SU-DHL-6 (cell line): Measurements from ENCODE around the gene ACSS2.

Source experiments
- H2AFZ ChIP-seq: fragments of 200-600 bp; sonication (generic); 2 replicates; pipeline ENCODE4 v1.6.1; 2014; ENCODE audit warnings: low read depth, mild to moderate bottlenecking, moderate library complexity, mixed read lengths, antibody characterized with exemption, low read length; ENCODE audit not compliant: severe bottlenecking
- H3F3A ChIP-seq: fragments of 200-600 bp; shearing (Covaris generic); 2 replicates; pipeline ENCODE4 v1.6.0; 2016; ENCODE audit warnings: antibody characterized with exemption, mild to moderate bottlenecking; ENCODE audit not compliant: insufficient read depth
- H3K27ac ChIP-seq: fragments of 200-600 bp; sonication (generic); 2 replicates; pipeline ENCODE4 v1.5.1; 2016; ENCODE audit warnings: low read depth, mild to moderate bottlenecking, low read length, moderate library complexity, mixed read lengths
- H3K27me3 ChIP-seq: fragments of 200-600 bp; sonication (generic), shearing (Covaris generic); 2 replicates; pipeline ENCODE4 v1.6.0; 2014; ENCODE audit warnings: mild to moderate bottlenecking, low read length
- H3K36me3 ChIP-seq: fragments of 200-600 bp; sonication (generic); 2 replicates; pipeline ENCODE4 v1.6.1; 2014; ENCODE audit warnings: mild to moderate bottlenecking, low read length, mixed read lengths
- H3K4me2 ChIP-seq: fragments of 300-600, 200-600 bp; shearing (Covaris generic), sonication (generic); 2 replicates; pipeline ENCODE4 v1.6.0; 2014; ENCODE audit warnings: low read length, low read depth, mild to moderate bottlenecking; ENCODE audit not compliant: poor library complexity, severe bottlenecking
- H3K4me3 ChIP-seq: fragments of 200-600 bp; sonication (generic); 2 replicates; pipeline ENCODE4 v1.5.1; 2014; ENCODE audit warnings: antibody characterized with exemption, low read length, mild to moderate bottlenecking, mixed read lengths; ENCODE audit not compliant: insufficient read depth, poor library complexity, severe bottlenecking
- H3K79me2 ChIP-seq: fragments of 200-600 bp; sonication (generic); 2 replicates; pipeline ENCODE4 v1.6.1; 2014; ENCODE audit warnings: mild to moderate bottlenecking, low read length, moderate library complexity; ENCODE audit not compliant: insufficient read depth
- H3K9ac ChIP-seq: fragments of 200-600 bp; sonication (generic); 2 replicates; pipeline ENCODE4 v1.7.0; 2014; ENCODE audit warnings: mild to moderate bottlenecking, low read length
- H3K9me2 ChIP-seq: fragments of 200-600 bp; sonication (generic); replicated peaks from 2 replicates; pipeline ENCODE4 v1.6.1; 2014; ENCODE audit warnings: low read length; ENCODE audit not compliant: insufficient read depth
- H3K9me3 ChIP-seq: fragments of 200-600 bp; sonication (generic); 2 replicates; pipeline ENCODE4 v1.6.1; 2014; ENCODE audit warnings: low read length, mixed read lengths; ENCODE audit not compliant: insufficient read depth
- H4K20me1 ChIP-seq: fragments of 200-600 bp; sonication (generic); 2 replicates; pipeline ENCODE4 v1.6.1; 2014; ENCODE audit warnings: low read depth, mild to moderate bottlenecking, antibody characterized with exemption, low read length, moderate library complexity, mixed read lengths
- EZH2phosphoT487 ChIP-seq: fragments of 200-600 bp; sonication (generic), shearing (Covaris generic); conservative IDR thresholded peaks from 2 replicates; pipeline ENCODE4 v1.6.1; 2018; ENCODE audit warnings: mild to moderate bottlenecking, antibody characterized with exemption, low read length, moderate library complexity, mixed read lengths
- TF ChIP-seq, protein P1 (sequence below): fragments of 200-600 bp; sonication (generic); IDR thresholded peaks from one replicate; pipeline ENCODE4 v1.5.1; 2017; ENCODE audit warnings: antibody characterized with exemption, mild to moderate bottlenecking, low read length, moderate library complexity; ENCODE audit not compliant: insufficient read depth, poor library complexity, severe bottlenecking

The ACSS2 gene

GRCh38 chr20:34883809-34884208, 7.4 kb downstream of the ACSS2 start:
- Histone ChIP-seq H3K79me2 (no peaks in the 10 kb centered on the region), H2AFZ (no peak overlapping the region), H3K9me2 (no peaks in the 10 kb centered on the region), H4K20me1 (no peaks in the 10 kb centered on the region), H3K9ac (no peak overlapping the region), H3K9me3 (no peaks in the 10 kb centered on the region), H3K27ac (no peak overlapping the region), H3K27me3 (no peaks in the 10 kb centered on the region), H3K4me2 (no peak overlapping the region), H3K36me3 (no peaks in the 10 kb centered on the region), H3F3A (no peaks in the 10 kb centered on the region), H3K4me3 (no peak overlapping the region)
- no peak for TF ChIP-seq EZH2phosphoT487
- TF ChIP-seq, protein P1, sequence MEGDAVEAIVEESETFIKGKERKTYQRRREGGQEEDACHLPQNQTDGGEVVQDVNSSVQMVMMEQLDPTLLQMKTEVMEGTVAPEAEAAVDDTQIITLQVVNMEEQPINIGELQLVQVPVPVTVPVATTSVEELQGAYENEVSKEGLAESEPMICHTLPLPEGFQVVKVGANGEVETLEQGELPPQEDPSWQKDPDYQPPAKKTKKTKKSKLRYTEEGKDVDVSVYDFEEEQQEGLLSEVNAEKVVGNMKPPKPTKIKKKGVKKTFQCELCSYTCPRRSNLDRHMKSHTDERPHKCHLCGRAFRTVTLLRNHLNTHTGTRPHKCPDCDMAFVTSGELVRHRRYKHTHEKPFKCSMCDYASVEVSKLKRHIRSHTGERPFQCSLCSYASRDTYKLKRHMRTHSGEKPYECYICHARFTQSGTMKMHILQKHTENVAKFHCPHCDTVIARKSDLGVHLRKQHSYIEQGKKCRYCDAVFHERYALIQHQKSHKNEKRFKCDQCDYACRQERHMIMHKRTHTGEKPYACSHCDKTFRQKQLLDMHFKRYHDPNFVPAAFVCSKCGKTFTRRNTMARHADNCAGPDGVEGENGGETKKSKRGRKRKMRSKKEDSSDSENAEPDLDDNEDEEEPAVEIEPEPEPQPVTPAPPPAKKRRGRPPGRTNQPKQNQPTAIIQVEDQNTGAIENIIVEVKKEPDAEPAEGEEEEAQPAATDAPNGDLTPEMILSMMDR = no peak

DNA sequence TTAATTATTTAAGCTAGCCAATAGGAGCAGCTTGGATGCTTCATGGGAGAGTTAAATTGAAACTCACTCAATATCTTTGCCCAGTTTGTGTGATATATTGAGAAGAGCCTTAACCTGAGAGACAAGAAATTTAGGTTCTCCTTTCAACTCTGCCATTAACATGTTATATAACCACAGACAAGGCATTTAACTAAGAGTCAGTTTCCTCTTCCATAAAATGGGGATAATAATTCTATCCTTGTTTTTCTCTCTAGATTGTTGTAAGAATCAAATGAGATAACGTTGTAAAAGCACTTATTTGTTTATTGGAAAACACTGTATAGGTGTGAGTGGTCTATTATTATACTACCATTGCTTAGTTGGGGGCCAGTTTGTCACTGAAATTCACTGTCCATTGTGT, 7.8 kb downstream of the ACSS2 start:
- Histone ChIP-seq H3K9me2 (no peaks in the 10 kb centered on the region), H3K79me2 (no peaks in the 10 kb centered on the region), H2AFZ (no peak overlapping the region), H3K9me3 (no peaks in the 10 kb centered on the region), H3F3A (no peaks in the 10 kb centered on the region), H3K4me2 (no peak overlapping the region), H3K36me3 (no peaks in the 10 kb centered on the region), H4K20me1 (no peaks in the 10 kb centered on the region), H3K27me3 (no peaks in the 10 kb centered on the region), H3K9ac (no peak overlapping the region), H3K27ac (no peak overlapping the region), H3K4me3 (no peak overlapping the region)
- no peak for TF ChIP-seq EZH2phosphoT487
- TF ChIP-seq, protein P1 = no peak

- H3K79me2 ChIP-seq = no peaks in the 10 kb centered on the region
- no peak for TF ChIP-seq EZH2phosphoT487
- TF ChIP-seq, protein P1 = no peak
- no peaks in the 10 kb centered on the region for H3K9me2 ChIP-seq
- H3K9me3 ChIP-seq = no peaks in the 10 kb centered on the region
- H3K36me3 ChIP-seq = no peaks in the 10 kb centered on the region
- no peak overlapping the region for H3K27ac ChIP-seq
- H3K27me3 ChIP-seq = no peaks in the 10 kb centered on the region
- no peaks in the 10 kb centered on the region for H4K20me1 ChIP-seq
- H3F3A ChIP-seq = no peaks in the 10 kb centered on the region
- no peak overlapping the region for H3K9ac ChIP-seq
- no peak overlapping the region for H2AFZ ChIP-seq
- H3K4me3 ChIP-seq = no peak overlapping the region
- no peak overlapping the region for H3K4me2 ChIP-seq
Measured at GRCh38 chr20:34886122-34886521, 9.7 kb downstream of the ACSS2 start.

- no peaks in the 10 kb centered on the region for H3K27me3 ChIP-seq
- no peak for TF ChIP-seq EZH2phosphoT487
- TF ChIP-seq, protein P1 = no peak
- no peaks in the 10 kb centered on the region for H3K9me2 ChIP-seq
- no peaks in the 10 kb centered on the region for H3K9me3 ChIP-seq
- H3K4me2 ChIP-seq = no peak overlapping the region
- H3K27ac ChIP-seq = no peak overlapping the region
- no peak overlapping the region for H3K4me3 ChIP-seq
- no peak overlapping the region for H2AFZ ChIP-seq
- no peaks in the 10 kb centered on the region for H3K36me3 ChIP-seq
- H3K9ac ChIP-seq = no peak overlapping the region
- no peaks in the 10 kb centered on the region for H3K79me2 ChIP-seq
- H4K20me1 ChIP-seq = no peaks in the 10 kb centered on the region
- no peaks in the 10 kb centered on the region for H3F3A ChIP-seq
Measured at GRCh38 chr20:34887023-34887422, 10.6 kb downstream of the ACSS2 start.
